MM.1S (cell line): ENCODE results near the gene CLEC4M.

Experiments used
- DNase-seq: peaks from one replicate; pipeline ENCODE4 v3.0.0-alpha.2; 2015
- H2AFZ ChIP-seq: fragments of 300-600 bp; sonication (generic); 2 replicates; pipeline ENCODE4 v1.6.0; 2016; ENCODE audit warnings: antibody characterized with exemption, low read length
- H3F3A ChIP-seq: fragments of 300-600 bp; sonication (generic); 2 replicates; pipeline ENCODE4 v1.6.1; 2016; ENCODE audit warnings: mild to moderate bottlenecking, antibody characterized with exemption, low read length, moderate library complexity, mixed read lengths; ENCODE audit not compliant: insufficient read depth
- H3K27ac ChIP-seq: fragments of 300-600 bp; sonication (generic); 2 replicates; pipeline ENCODE4 v1.5.1; 2016; ENCODE audit warnings: mild to moderate bottlenecking, low read length
- H3K27me3 ChIP-seq: fragments of 300-600 bp; sonication (generic); replicated peaks from 2 replicates; pipeline ENCODE4 v1.6.0; 2016; ENCODE audit warnings: low read length; ENCODE audit not compliant: insufficient read depth
- H3K36me3 ChIP-seq: fragments of 300-600 bp; sonication (generic); replicated peaks from 2 replicates; pipeline ENCODE4 v1.6.1; 2016; ENCODE audit warnings: mild to moderate bottlenecking, low read length, mixed read lengths; ENCODE audit not compliant: insufficient read depth
- H3K4me1 ChIP-seq: fragments of 300-600 bp; sonication (generic); 2 replicates; pipeline ENCODE4 v1.6.1; 2016; ENCODE audit warnings: low read length, mixed read lengths
- H3K4me2 ChIP-seq: fragments of 300-600 bp; sonication (generic); 2 replicates; pipeline ENCODE4 v1.6.0; 2016; ENCODE audit warnings: low read depth, low read length
- H3K4me3 ChIP-seq: fragments of 300-600 bp; sonication (generic); 2 replicates; pipeline ENCODE4 v1.5.1; 2016; ENCODE audit warnings: low read length, mixed read lengths
- H3K79me2 ChIP-seq: fragments of 300-600 bp; sonication (generic); 2 replicates; pipeline ENCODE4 v1.6.1; 2016; ENCODE audit warnings: mixed run types, low read length, mixed read lengths
- H3K9ac ChIP-seq: fragments of 300-600 bp; sonication (generic); 2 replicates; pipeline ENCODE4 v1.6.1; 2016; ENCODE audit warnings: low read length, mixed read lengths
- H3K9me2 ChIP-seq: fragments of 300-600 bp; sonication (generic); replicated peaks from 2 replicates; pipeline ENCODE4 v1.6.1; 2016; ENCODE audit warnings: mild to moderate bottlenecking, low read length, mixed read lengths; ENCODE audit not compliant: insufficient read depth
- H3K9me3 ChIP-seq: fragments of 300-600 bp; sonication (generic); replicated peaks from 2 replicates; pipeline ENCODE4 v1.6.1; 2016; ENCODE audit warnings: mild to moderate bottlenecking, low read length, mixed read lengths; ENCODE audit not compliant: insufficient read depth
- H4K20me1 ChIP-seq: fragments of 300-600 bp; sonication (generic); 2 replicates; pipeline ENCODE4 v1.6.1; 2016; ENCODE audit warnings: mild to moderate bottlenecking, low read length, moderate library complexity, mixed read lengths; ENCODE audit not compliant: insufficient read depth
- CTCF ChIP-seq: fragments of 300-600 bp; sonication (generic); IDR thresholded peaks from 2 replicates; pipeline ENCODE4 v1.5.1; 2016; ENCODE audit warnings: antibody characterized with exemption, low read length, mixed read lengths
- EZH2 ChIP-seq: fragments of 300-600 bp; sonication (generic); optimal IDR thresholded peaks from 2 replicates; pipeline ENCODE3; 2017; ENCODE audit warnings: low read depth, mild to moderate bottlenecking, antibody characterized with exemption, low read length, mixed read lengths
- EZH2phosphoT487 ChIP-seq: fragments of 300-600 bp; sonication (generic); IDR thresholded peaks from 2 replicates; pipeline ENCODE4 v1.6.1; 2018; ENCODE audit warnings: antibody characterized with exemption, low read length

Gene CLEC4M

GRCh38 chr19:7731218-7731595, 31.8 kb upstream of the CLEC4M start:
- Histone ChIP-seq H3K4me2 (no peak overlapping the region), H2AFZ (no peak overlapping the region), H3K4me3 (no peak overlapping the region), H3K9ac (no peak overlapping the region), H3K27ac (no peak overlapping the region), H3K79me2 (no peaks in the 10 kb centered on the region), H3K4me1 (no peaks in the 10 kb centered on the region), H3F3A (no peaks in the 10 kb centered on the region), H3K36me3 (no peaks in the 10 kb centered on the region), H4K20me1 (no peaks in the 10 kb centered on the region), H3K27me3 (peaks cover 91% of the 10 kb centered on the region), H3K9me2 (no peaks in the 10 kb centered on the region), H3K9me3 (no peaks in the 10 kb centered on the region)
- DNase-seq = no peak
- TF ChIP-seq CTCF (no peak), EZH2phosphoT487 (no peak), EZH2 (no peak)

- DNase-seq = no peak
- Histone ChIP-seq H4K20me1 (no peaks in the 10 kb centered on the region), H3K36me3 (no peaks in the 10 kb centered on the region), H3K4me1 (no peaks in the 10 kb centered on the region), H3K4me3 (no peak overlapping the region), H3K9me3 (no peaks in the 10 kb centered on the region), H3K27ac (no peak overlapping the region), H2AFZ (no peak overlapping the region), H3K79me2 (no peaks in the 10 kb centered on the region), H3K27me3 (peaks cover 90% of the 10 kb centered on the region), H3F3A (no peaks in the 10 kb centered on the region), H3K4me2 (no peak overlapping the region), H3K9me2 (no peaks in the 10 kb centered on the region), H3K9ac (no peak overlapping the region)
- TF ChIP-seq EZH2 = no peak
These were observed 31.4 kb upstream of the CLEC4M start for GRCh38 chr19:7731615-7732014.

DNA sequence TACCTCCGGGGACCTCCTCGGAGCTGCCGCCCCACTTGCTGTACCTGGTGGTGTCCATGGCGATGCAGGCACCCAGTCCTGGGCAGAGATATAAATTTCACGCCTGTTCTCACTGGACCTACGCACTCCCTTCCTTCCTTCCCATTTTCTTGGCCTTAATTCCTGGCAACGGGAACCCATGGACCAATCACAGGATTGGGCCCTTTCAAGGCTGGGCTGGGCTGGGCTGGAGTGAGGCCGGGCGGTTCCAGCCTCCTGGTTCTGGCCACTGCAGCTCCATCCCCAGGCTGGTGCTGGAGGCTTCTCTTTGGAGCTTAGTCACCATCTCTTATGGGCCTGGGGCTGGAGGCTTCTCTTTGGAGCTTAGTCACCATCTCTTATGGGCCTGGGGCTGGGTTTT, 31.0 kb upstream of the CLEC4M start, which contains the start of gene CLEC4G:
Gene CLEC4G (minus strand): TSS at position 66 of the 400 bp plus-strand sequence. CDS start 8 bp downstream, at position 58.
- Histone ChIP-seq H3K4me1 (no peaks in the 10 kb centered on the region), H3K4me3 (no peak within 1 kb of the TSS), H3K4me2 (no peak within 1 kb of the TSS), H3K27ac (no peak within 1 kb of the TSS), H4K20me1 (no peaks in the 10 kb centered on the region), H2AFZ (no peak within 1 kb of the TSS), H3K36me3 (no peaks in the 10 kb centered on the region), H3K79me2 (no peaks in the 10 kb centered on the region), H3K9me3 (no peaks in the 10 kb centered on the region), H3F3A (no peaks in the 10 kb centered on the region), H3K9me2 (no peaks in the 10 kb centered on the region), H3K27me3 (peaks cover 90% of the 10 kb centered on the region), H3K9ac (no peak within 1 kb of the TSS)
- TF ChIP-seq CTCF (no peak), EZH2phosphoT487 (no peak), EZH2 (no peak)
- no peak for DNase-seq

- H3K27me3 ChIP-seq = peaks cover 90% of the 10 kb centered on the region
- no peaks in the 10 kb centered on the region for H3K9me3 ChIP-seq
- no peaks in the 10 kb centered on the region for H3K9me2 ChIP-seq
- no peaks in the 10 kb centered on the region for H3K4me1 ChIP-seq
- no peaks in the 10 kb centered on the region for H4K20me1 ChIP-seq
- no peak overlapping the region for H3K9ac ChIP-seq
- no peaks in the 10 kb centered on the region for H3K36me3 ChIP-seq
- H3K79me2 ChIP-seq = no peaks in the 10 kb centered on the region
- H2AFZ ChIP-seq = no peak overlapping the region
- H3K4me3 ChIP-seq = no peak overlapping the region
- TF ChIP-seq CTCF (no peak), EZH2phosphoT487 (no peak), EZH2 (no peak)
- DNase-seq = no peak
- H3K4me2 ChIP-seq = no peak overlapping the region
- H3F3A ChIP-seq = no peaks in the 10 kb centered on the region
- H3K27ac ChIP-seq = no peak overlapping the region
These were observed 29.7 kb upstream of the CLEC4M start for GRCh38 chr19:7733376-7733775.
